ENCODE data around the gene NAA16.
A peak's percentile ranks its signal among the peaks of the same experiment; 100 is the strongest.

Gene NAA16

DNA sequence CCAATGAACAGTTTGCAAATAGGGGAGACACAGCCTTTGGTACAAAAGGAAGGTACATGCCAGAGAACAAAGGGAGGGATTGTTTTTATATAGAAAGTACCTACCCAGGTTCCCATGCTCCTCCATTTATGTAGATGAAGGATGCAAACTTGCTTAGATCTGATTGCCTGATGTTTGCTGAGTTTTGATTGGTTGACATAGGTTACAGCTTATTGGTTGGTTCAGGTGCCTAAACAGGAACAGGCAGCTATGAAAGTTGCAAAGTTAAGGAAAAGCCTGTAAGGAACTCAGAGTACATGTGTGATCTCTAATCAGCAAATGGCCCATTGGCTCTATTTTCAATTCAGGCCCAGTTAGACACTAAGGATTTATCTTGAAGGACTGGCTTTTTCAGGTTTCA is 6.5 kb upstream of the NAA16 start:
- H3K27me3 ChIP-seq (ENCODE audit: control insufficient read depth, insufficient read depth, low read length) = no peaks in the 10 kb centered on the region
- H3K4me3 ChIP-seq (ENCODE audit: low read depth, low read length) = no peak overlapping the region
- H3K27ac ChIP-seq (ENCODE audit: low read depth, low read length) = no peak overlapping the region
- H3K4me1 ChIP-seq (ENCODE audit: control insufficient read depth, insufficient read depth, low read length) = 0 out of 2 replicates have a peak, but pooled peaks cover 3% of the 10 kb centered on the region
- no peaks in the 10 kb centered on the region for H3K36me3 ChIP-seq (ENCODE audit: control insufficient read depth, insufficient read depth, low read length)
- H3K9ac ChIP-seq (ENCODE audit: low read depth, low read length) = no peak overlapping the region
- no peaks in the 10 kb centered on the region for H3K9me3 ChIP-seq (ENCODE audit: control insufficient read depth, insufficient read depth, low read length)

DNA sequence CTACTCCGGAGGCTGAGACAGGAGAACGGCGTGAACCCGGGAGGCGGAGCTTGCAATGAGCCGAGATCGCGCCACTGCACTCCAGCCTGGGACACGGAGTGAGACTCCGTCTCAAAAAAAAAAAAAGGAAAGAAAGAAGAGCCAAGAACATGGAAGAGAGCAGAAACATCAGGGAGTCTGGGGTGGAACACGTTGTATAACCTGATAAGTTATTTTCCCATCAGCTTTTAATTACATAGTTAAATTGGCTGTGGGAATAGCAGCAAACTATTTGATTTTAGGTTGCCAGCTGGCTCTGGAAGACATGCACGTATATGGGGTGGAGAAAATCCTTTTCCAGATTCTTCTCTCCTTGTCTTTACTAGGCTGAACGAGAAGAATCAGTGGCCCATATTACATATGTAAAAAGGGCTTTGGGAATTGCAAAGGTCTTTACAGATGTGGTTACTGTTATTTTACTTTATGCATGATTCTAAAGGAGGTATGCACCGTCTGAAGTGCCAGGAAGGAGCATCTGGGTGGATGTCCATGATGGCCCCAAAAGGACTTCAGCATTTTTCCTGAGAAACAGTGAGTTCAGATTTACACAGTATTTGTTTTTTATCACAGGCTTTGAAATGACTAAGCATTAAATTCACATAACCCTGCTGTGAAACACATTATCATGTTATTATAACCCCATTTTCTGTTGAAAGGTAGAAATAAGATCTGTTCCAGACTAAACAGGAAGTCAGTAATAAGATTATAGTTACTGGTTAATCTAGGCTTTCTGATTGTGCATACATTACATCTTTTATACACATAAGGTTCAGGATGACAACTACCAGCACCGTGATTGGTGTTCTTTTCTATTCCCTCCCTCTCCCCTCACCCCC is 4.6 kb upstream of the NAA16 start:
- no peak overlapping the region for H3K4me3 ChIP-seq (ENCODE audit: low read depth, low read length)
- H3K9me3 ChIP-seq (ENCODE audit: control insufficient read depth, insufficient read depth, low read length) = no peaks in the 10 kb centered on the region
- no peaks in the 10 kb centered on the region for H3K27me3 ChIP-seq (ENCODE audit: control insufficient read depth, insufficient read depth, low read length)
- H3K36me3 ChIP-seq (ENCODE audit: control insufficient read depth, insufficient read depth, low read length) = no peaks in the 10 kb centered on the region
- H3K27ac ChIP-seq (ENCODE audit: low read depth, low read length) = no peak overlapping the region
- H3K9ac ChIP-seq (ENCODE audit: low read depth, low read length) = no peak overlapping the region
- H3K4me1 ChIP-seq (ENCODE audit: control insufficient read depth, insufficient read depth, low read length) = peaks cover 5% of the 10 kb centered on the region; the same call in 1 of the 2 replicates

DNA sequence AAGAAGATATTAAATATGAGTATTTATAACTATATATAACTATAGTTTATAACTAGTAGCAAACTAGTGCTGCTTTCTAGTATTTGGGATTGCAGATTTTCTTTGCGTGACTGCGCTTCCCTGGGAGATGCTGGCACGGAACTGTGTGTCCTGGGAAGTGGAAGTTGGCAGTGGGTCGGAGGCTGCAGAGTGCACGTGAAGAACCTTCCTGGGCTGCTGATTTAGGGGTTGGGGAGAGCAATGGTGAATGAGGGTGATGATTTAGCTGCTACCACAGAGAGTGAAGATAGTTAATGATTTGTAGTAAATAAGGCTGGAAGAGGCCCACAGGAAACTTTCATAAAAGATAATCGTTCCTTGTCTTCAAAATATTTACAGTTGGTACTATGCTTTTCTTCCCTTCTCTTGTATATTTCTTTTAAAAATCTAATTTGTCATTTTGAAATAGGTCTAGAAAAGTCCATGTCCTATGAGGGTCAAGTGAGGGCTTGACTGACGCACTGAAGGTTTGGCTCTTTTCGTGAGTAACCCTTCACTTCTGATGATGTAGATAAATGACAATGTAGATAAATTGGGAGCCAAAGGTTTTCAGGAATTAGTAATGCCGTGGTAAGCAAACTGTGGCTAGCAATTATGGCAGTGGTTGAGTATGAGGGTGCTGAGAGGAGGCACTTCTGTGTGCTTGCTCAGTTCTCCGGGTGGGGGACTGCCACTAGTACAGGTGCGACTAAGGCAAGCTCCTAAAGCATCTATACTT is 3.0 kb upstream of the NAA16 start:
- H3K9me3 ChIP-seq (ENCODE audit: control insufficient read depth, insufficient read depth, low read length) = no peaks in the 10 kb centered on the region
- no peak overlapping the region for H3K27ac ChIP-seq (ENCODE audit: low read depth, low read length)
- H3K4me1 ChIP-seq (ENCODE audit: control insufficient read depth, insufficient read depth, low read length) = peaks cover 11% of the 10 kb centered on the region
- no peak overlapping the region for H3K4me3 ChIP-seq (ENCODE audit: low read depth, low read length)
- no peaks in the 10 kb centered on the region for H3K36me3 ChIP-seq (ENCODE audit: control insufficient read depth, insufficient read depth, low read length)
- H3K27me3 ChIP-seq (ENCODE audit: control insufficient read depth, insufficient read depth, low read length) = no peaks in the 10 kb centered on the region
- no peak overlapping the region for H3K9ac ChIP-seq (ENCODE audit: low read depth, low read length)

DNA sequence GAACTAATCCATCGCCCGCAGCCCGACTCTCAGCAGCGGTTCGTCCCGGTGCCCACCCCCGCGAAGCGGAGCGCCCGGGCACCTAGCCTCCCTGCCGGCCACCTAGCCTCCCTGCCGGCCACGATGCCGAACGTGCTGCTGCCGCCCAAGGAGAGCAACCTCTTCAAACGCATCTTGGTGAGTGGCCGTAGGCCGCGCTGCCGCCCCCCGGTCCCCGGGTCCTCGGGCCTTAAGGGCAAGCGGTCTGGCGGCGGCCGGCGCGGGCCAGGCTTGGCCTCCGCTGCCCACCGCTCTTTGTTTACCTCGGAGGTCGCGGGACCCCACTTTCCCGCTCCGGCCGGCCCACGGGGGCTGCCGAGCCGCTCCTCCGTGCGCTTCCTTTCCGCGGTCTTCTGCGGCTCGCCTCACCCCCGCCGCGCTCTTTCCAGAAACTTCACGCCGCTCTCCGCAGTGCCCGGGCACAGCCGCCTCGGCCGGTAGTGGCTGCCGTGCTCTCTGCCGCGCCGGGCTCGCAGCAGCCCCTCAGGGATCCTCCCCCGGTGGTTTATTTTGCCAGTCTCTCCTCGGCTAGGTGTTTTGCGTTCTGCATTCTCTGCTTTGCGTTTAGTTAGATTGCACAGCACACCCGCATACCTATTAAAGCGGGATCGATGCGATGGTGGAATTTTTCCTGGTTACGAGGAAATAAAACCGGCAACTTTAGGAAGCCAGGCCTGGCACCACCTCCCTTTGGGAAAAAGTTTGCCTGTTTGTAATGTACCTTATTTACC is 524 bp downstream of the NAA16 start:
- H3K27ac ChIP-seq (ENCODE audit: low read depth, low read length) = peak overlapping the region; percentile 94
- H3K4me1 ChIP-seq (ENCODE audit: control insufficient read depth, insufficient read depth, low read length) = peaks cover 32% of the 10 kb centered on the region
- no peaks in the 10 kb centered on the region for H3K9me3 ChIP-seq (ENCODE audit: control insufficient read depth, insufficient read depth, low read length)
- H3K4me3 ChIP-seq (ENCODE audit: low read depth, low read length) = peak overlapping the region; percentile 98
- H3K9ac ChIP-seq (ENCODE audit: low read depth, low read length) = peak overlapping the region; percentile 96
- no peaks in the 10 kb centered on the region for H3K36me3 ChIP-seq (ENCODE audit: control insufficient read depth, insufficient read depth, low read length)
- H3K27me3 ChIP-seq (ENCODE audit: control insufficient read depth, insufficient read depth, low read length) = no peaks in the 10 kb centered on the region

DNA sequence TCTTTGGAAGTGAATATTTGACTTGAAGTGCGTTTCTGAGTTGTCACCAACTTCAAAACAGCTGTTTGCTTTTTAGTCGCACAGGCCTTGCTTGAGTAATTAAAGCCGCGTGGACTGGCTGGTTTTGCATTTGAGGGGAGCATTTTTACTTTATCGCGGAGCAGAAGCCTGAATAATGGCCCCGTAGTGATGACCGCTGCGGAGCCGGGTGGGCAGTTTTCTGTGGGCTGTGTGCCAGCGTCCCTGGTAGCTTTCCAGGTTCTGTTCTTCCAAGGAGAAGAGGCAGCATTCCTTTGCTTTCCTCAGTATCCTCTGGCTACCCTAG is 1.1 kb downstream of the NAA16 start:
- Histone ChIP-seq H3K4me3 (ENCODE audit: low read depth, low read length) (peak overlapping the region; percentile 98), H3K4me1 (ENCODE audit: control insufficient read depth, insufficient read depth, low read length) (peaks cover 29% of the 10 kb centered on the region), H3K27ac (ENCODE audit: low read depth, low read length) (peak overlapping the region; percentile 94), H3K9me3 (ENCODE audit: control insufficient read depth, insufficient read depth, low read length) (no peaks in the 10 kb centered on the region), H3K9ac (ENCODE audit: low read depth, low read length) (peak overlapping the region; percentile 96), H3K36me3 (ENCODE audit: control insufficient read depth, insufficient read depth, low read length) (peaks cover 4% of the 10 kb centered on the region), H3K27me3 (ENCODE audit: control insufficient read depth, insufficient read depth, low read length) (no peaks in the 10 kb centered on the region)

DNA sequence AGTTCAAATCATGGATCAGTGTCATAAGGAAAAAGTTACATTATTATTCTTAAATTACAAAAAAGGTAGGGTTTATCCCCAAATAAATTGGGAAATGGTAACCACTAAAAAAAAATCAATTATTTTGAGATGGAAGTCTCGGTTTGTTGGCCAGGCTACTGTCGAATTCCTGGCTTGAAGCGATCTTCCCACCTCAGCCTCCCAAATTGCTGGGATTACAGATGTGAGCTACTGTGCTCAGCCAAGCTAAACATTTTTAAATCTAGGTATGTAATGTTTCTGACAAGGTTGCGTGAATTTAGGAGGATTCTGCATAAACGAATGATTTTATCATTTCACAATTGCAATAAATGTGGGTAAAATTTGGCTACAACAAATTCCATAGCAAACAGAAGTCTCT is 2.0 kb downstream of the NAA16 start:
- Histone ChIP-seq H3K9me3 (ENCODE audit: control insufficient read depth, insufficient read depth, low read length) (no peaks in the 10 kb centered on the region), H3K27ac (ENCODE audit: low read depth, low read length) (no peak overlapping the region), H3K36me3 (ENCODE audit: control insufficient read depth, insufficient read depth, low read length) (peaks cover 13% of the 10 kb centered on the region), H3K4me1 (ENCODE audit: control insufficient read depth, insufficient read depth, low read length) (peaks cover 29% of the 10 kb centered on the region), H3K4me3 (ENCODE audit: low read depth, low read length) (peak overlapping the region; percentile 98), H3K9ac (ENCODE audit: low read depth, low read length) (no peak overlapping the region), H3K27me3 (ENCODE audit: control insufficient read depth, insufficient read depth, low read length) (no peaks in the 10 kb centered on the region)

DNA sequence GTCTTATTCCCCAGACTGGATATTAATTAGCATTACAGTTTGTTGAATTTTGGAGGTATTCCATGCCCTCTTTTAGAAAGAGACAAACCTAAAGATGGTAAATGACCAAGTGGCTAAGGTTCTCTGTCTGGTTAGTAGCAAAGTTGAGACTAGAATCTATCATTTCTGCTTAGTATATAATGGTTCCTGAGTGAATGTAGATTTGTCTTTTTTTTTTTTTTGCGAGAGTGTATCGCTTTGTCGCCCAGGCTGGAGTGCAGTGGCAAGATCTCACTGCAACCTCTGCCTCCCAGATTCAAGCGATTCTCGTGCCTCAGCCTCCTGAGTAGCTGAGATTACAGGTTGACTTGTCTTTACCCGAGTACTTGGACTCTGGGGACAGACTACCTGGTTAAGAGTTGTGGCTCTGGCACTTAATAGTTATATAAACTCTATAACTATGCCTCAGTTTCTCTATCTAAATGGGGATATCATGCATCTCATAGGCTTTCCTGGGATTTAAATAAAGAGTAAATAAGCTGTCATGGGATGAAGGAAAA is 2.7 kb downstream of the NAA16 start:
- Histone ChIP-seq H3K9ac (ENCODE audit: low read depth, low read length) (no peak overlapping the region), H3K36me3 (ENCODE audit: control insufficient read depth, insufficient read depth, low read length) (peaks cover 18% of the 10 kb centered on the region), H3K4me3 (ENCODE audit: low read depth, low read length) (peak overlapping the region; percentile 98), H3K27ac (ENCODE audit: low read depth, low read length) (no peak overlapping the region), H3K4me1 (ENCODE audit: control insufficient read depth, insufficient read depth, low read length) (peaks cover 29% of the 10 kb centered on the region), H3K27me3 (ENCODE audit: control insufficient read depth, insufficient read depth, low read length) (no peaks in the 10 kb centered on the region), H3K9me3 (ENCODE audit: control insufficient read depth, insufficient read depth, low read length) (no peaks in the 10 kb centered on the region)

DNA sequence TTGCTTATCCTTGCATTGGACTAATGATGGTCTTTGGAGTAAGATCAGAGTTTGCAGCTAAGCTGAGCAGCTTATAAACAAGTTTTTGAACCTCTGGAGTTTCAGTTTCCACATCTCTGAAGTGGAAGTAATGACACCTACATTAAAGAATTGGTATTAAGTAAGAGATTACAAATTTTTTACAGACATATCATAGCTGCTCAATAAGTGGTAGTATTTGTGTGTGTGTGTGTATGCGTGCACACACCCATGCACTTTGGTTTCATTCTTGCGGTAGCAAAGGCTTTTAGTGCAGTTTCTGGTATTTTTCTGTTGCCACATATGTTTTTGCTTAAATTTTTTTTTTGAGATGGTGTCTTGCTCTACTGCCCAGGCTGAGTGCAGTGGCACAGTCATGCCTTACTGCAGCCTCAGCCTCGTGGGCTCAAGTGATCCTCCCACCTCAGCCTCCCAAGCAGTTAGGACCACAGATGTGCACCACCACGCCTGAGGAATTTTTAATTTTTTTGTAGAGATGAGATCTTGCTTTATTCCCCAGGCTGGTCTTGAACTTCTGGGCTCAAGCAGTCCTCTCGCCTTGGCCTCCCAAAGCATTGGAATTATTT is 4.5 kb downstream of the NAA16 start:
- H3K27me3 ChIP-seq (ENCODE audit: control insufficient read depth, insufficient read depth, low read length) = no peaks in the 10 kb centered on the region
- no peak overlapping the region for H3K9ac ChIP-seq (ENCODE audit: low read depth, low read length)
- H3K4me3 ChIP-seq (ENCODE audit: low read depth, low read length) = no peak overlapping the region; the same call in 1 of the 2 replicates
- peaks cover 29% of the 10 kb centered on the region for H3K4me1 ChIP-seq (ENCODE audit: control insufficient read depth, insufficient read depth, low read length)
- peaks cover 31% of the 10 kb centered on the region for H3K36me3 ChIP-seq (ENCODE audit: control insufficient read depth, insufficient read depth, low read length)
- no peaks in the 10 kb centered on the region for H3K9me3 ChIP-seq (ENCODE audit: control insufficient read depth, insufficient read depth, low read length)
- no peak overlapping the region for H3K27ac ChIP-seq (ENCODE audit: low read depth, low read length)

DNA sequence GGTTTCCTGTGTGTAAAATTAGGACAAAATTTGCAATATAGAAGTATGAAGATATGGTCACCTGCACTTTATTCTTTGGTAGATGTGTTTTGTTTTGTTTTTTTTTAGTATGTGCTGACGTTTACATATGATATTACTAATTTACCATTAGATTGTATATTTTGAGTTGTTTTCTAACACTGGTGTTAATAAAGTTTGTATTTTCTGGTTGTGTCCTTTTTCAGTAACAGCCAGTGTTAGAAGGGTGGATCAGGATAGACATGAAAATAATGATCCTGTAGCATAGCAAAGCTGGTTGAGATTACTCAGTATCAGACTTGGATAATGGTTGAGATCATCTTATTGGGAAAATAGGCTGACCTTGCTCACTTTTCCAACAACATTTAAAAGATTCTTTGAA is 6.2 kb downstream of the NAA16 start:
- Histone ChIP-seq H3K36me3 (ENCODE audit: control insufficient read depth, insufficient read depth, low read length) (peaks cover 48% of the 10 kb centered on the region), H3K9ac (ENCODE audit: low read depth, low read length) (no peak overlapping the region), H3K4me3 (ENCODE audit: low read depth, low read length) (no peak overlapping the region), H3K27me3 (ENCODE audit: control insufficient read depth, insufficient read depth, low read length) (no peaks in the 10 kb centered on the region), H3K4me1 (ENCODE audit: control insufficient read depth, insufficient read depth, low read length) (peaks cover 27% of the 10 kb centered on the region), H3K27ac (ENCODE audit: low read depth, low read length) (no peak overlapping the region), H3K9me3 (ENCODE audit: control insufficient read depth, insufficient read depth, low read length) (no peaks in the 10 kb centered on the region)

DNA sequence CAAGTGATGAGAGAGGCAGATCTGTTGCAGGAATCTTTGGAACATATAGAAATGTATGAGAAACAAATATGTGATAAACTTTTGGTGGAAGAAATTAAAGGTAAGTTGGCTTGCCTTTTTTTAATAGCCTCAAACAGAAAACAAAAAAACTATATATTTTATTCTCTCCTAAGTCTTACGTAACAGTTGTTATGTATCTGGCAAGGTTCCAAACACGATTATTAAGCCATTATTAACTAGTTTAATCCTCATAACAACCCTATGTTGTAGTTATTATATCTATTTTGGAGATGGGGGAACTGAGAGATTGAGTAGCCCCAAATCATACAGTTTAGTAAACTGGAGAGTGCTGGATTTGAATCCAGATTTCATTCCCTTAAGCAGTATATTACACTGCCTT is 14.7 kb downstream of the NAA16 start:
- Histone ChIP-seq H3K9me3 (ENCODE audit: control insufficient read depth, insufficient read depth, low read length) (no peaks in the 10 kb centered on the region), H3K4me1 (ENCODE audit: control insufficient read depth, insufficient read depth, low read length) (no peaks in the 10 kb centered on the region), H3K27me3 (ENCODE audit: control insufficient read depth, insufficient read depth, low read length) (no peaks in the 10 kb centered on the region), H3K27ac (ENCODE audit: low read depth, low read length) (no peak overlapping the region), H3K36me3 (ENCODE audit: control insufficient read depth, insufficient read depth, low read length) (peaks cover 96% of the 10 kb centered on the region), H3K9ac (ENCODE audit: low read depth, low read length) (no peak overlapping the region), H3K4me3 (ENCODE audit: low read depth, low read length) (no peak overlapping the region)
